ENCODE data around the gene GCK. TPM values are rescaled to one million over a fixed set of nuclear protein-coding genes. Genes with fewer than 3 reads are reported as not detected.

The GCK gene
- total and polyA plus RNA-seq, 12 donors = 0.09 to 2.1 (median 0.50) TPM; not detected in 3

GRCh38 chr7:44235582-44236332 lies 46.5 kb upstream of the GCK start:
- Histone ChIP-seq H3K36me3 (replicated peaks in 1 of 2) (no peaks in the 10 kb centered on the region), H3K9me3 (replicated peaks in 1 of 3) (no peaks in the 10 kb centered on the region), H3K4me1 (replicated peaks in 1 of 2) (peaks cover 0 to 6% of the 10 kb centered on the region in 2 donors), H3K27ac (no peak overlapping the region), H3K4me3 (no peak overlapping the region), H3K27me3 (no peaks in the 10 kb centered on the region)
- WGBS, 4 donors = 77 to 94% (median 85%) methylated on average over 10 to 22 of the region's 22 CpGs
- intact Hi-C loops (cut with DNase I) = no loop called here
- TF ChIP-seq POLR2A (IDR thresholded peaks at IDR 0.05) (no peak), CTCF (IDR thresholded peaks at IDR 0.05) (no peak)
- DNase-seq = peak in 1 of 7 donors; percentile 88

- Histone ChIP-seq H3K36me3 (replicated peaks in 1 of 2) (no peaks in the 10 kb centered on the region), H3K4me3 (no peak overlapping the region), H3K4me1 (replicated peaks in 1 of 2) (peaks cover 0 to 6% of the 10 kb centered on the region in 2 donors), H3K27ac (no peak overlapping the region), H3K9me3 (replicated peaks in 1 of 3) (no peaks in the 10 kb centered on the region), H3K27me3 (no peaks in the 10 kb centered on the region)
- peak in 2 of 7 donors; percentile 20 to 25 for DNase-seq
- 60 to 88% (median 65%) methylated on average over 2 to 8 of the region's 8 CpGs for WGBS, 4 donors
- no peak for TF ChIP-seq POLR2A (IDR thresholded peaks at IDR 0.05)
- no peak for TF ChIP-seq CTCF (IDR thresholded peaks at IDR 0.05)
- intact Hi-C loops (cut with DNase I) = no loop called here
These were observed 45.8 kb upstream of the GCK start for GRCh38 chr7:44235066-44235465.

- DNase-seq = no peak
- Histone ChIP-seq H3K4me3 (no peak overlapping the region), H3K27ac (no peak overlapping the region), H3K4me1 (replicated peaks in 1 of 2) (peaks cover 0 to 6% of the 10 kb centered on the region in 2 donors), H3K27me3 (no peaks in the 10 kb centered on the region), H3K9me3 (replicated peaks in 1 of 3) (no peaks in the 10 kb centered on the region), H3K36me3 (replicated peaks in 1 of 2) (no peaks in the 10 kb centered on the region)
- intact Hi-C loops (cut with DNase I) = loop anchor here in 1 of 2 donors (5.0 kb wide), 1 partner anchor 334 kb away; no protein-coding TSS in a partner anchor
- WGBS, 4 donors = 84 to 87% (median 86%) methylated on average over 16 to 22 of the region's 22 CpGs
- TF ChIP-seq CTCF (IDR thresholded peaks at IDR 0.05) (no peak), POLR2A (IDR thresholded peaks at IDR 0.05) (no peak)
These were observed 43.9 kb upstream of the GCK start for GRCh38 chr7:44232901-44233715.

GRCh38 chr7:44232396-44232795 lies 43.2 kb upstream of the GCK start:
- Histone ChIP-seq H3K9me3 (replicated peaks in 1 of 3) (no peaks in the 10 kb centered on the region), H3K27me3 (no peaks in the 10 kb centered on the region), H3K4me3 (no peak overlapping the region), H3K36me3 (replicated peaks in 1 of 2) (no peaks in the 10 kb centered on the region), H3K4me1 (replicated peaks in 1 of 2) (peaks cover 0 to 6% of the 10 kb centered on the region in 2 donors), H3K27ac (no peak overlapping the region)
- DNase-seq = no peak
- TF ChIP-seq CTCF (IDR thresholded peaks at IDR 0.05) = no peak
- no peak for TF ChIP-seq POLR2A (IDR thresholded peaks at IDR 0.05)
- WGBS, 4 donors = 84 to 91% (median 89%) methylated on average over 7 to 13 of the region's 13 CpGs
- intact Hi-C loops (cut with DNase I) = loop anchor here in 1 of 2 donors (5.0 kb wide), 1 partner anchor 335 kb away; no protein-coding TSS in a partner anchor

All from adrenal gland (tissue), 12 donors.